HepG2 (cell line): ENCODE results near the gene OR2A5. TPM values are rescaled to one million over a fixed set of nuclear protein-coding genes. Genes with fewer than 3 reads are reported as not detected.

Experiments
- ATAC-seq: fragments of 200-7000 bp; cut with Tn5 transposase; 3 replicates; pipeline ENCODE4 v1.9.1; 2020; ENCODE audit warnings: mild to moderate bottlenecking, moderate library complexity
- BruUV-seq: library from RNA; stranded (reverse); fragments of 400-500 nt; replicated peaks from 2 replicates; lab custom pipeline; 2021; lab: Mats Ljungman, UMichigan
- CTCF ChIA-PET: fragments of 300-600 bp; formaldehyde crosslinking; extraction: SDS; loops from one replicate; lab custom pipeline; 2021; ENCODE audit warnings: low total read pairs, inconsistent platforms, low intra/inter-chr PET ratio; lab: Yijun Ruan, JAX
- POLR2A ChIA-PET: fragments of 350-600 bp; sonication (Branson Sonifier 250); formaldehyde crosslinking; loops from one replicate; lab custom pipeline; 2020; ENCODE audit warnings: antibody characterized with exemption, inconsistent platforms; lab: Yijun Ruan, JAX
- DNase-seq: peaks from one replicate; pipeline ENCODE4 v3.0.0-alpha.2; 2015; ENCODE audit warnings: low spot score
- FAIRE-seq: peaks from 3 replicates; lab custom pipeline; 2011; peaks lifted over from hg19 to GRCh38; lab: Jason Lieb, UNC
- H2AFZ ChIP-seq: one replicate; pipeline ENCODE4 v1.6.1; 2011; ENCODE audit warnings: low read length, inconsistent platforms
- H3K27ac ChIP-seq: fragments of 300-600 bp; 3 replicates; pipeline ENCODE4 v1.8.0; 2011; ENCODE audit warnings: mixed run types, mild to moderate bottlenecking, mixed read lengths, low read length, inconsistent platforms; ENCODE audit not compliant: insufficient read depth; ENCODE audit errors: extremely low read length
- H3K27me3 ChIP-seq, 2 experiments: fragments of 200-600 bp in 1 of 2; 2 replicates in 1 of 2; 3 replicates in 1 of 2; pipeline versions ENCODE4 v1.6.0 to v1.8.0; 2011; ENCODE audit warnings: low read length in 2 of 2, mild to moderate bottlenecking in 2 of 2, moderate library complexity in 2 of 2, inconsistent platforms in 1 of 2; ENCODE audit not compliant: insufficient read depth in 2 of 2, control insufficient read depth in 1 of 2
- H3K36me3 ChIP-seq, 2 experiments: fragments of 200-600 bp in 1 of 2; replicated peaks in 1 of 2; 2 replicates in 1 of 2; 3 replicates in 1 of 2; pipeline versions ENCODE4 v1.5.1 to v1.8.0; 2011; ENCODE audit warnings: low read length in 2 of 2, inconsistent platforms in 1 of 2; ENCODE audit not compliant: insufficient read depth in 2 of 2, control insufficient read depth in 1 of 2
- H3K4me1 ChIP-seq: 2 replicates; pipeline ENCODE4 v1.5.1; 2012; ENCODE audit warnings: low read length, inconsistent platforms; ENCODE audit not compliant: insufficient read depth
- H3K4me2 ChIP-seq: 2 replicates; pipeline ENCODE4 v1.6.0; 2011; ENCODE audit warnings: low read depth, low read length, inconsistent platforms
- H3K4me3 ChIP-seq, 3 experiments: fragments of 200-600 bp in 1 of 3; sonication (generic), shearing (Covaris generic) in 1 of 3; replicated peaks in 1 of 3; 2 replicates each; pipeline ENCODE4 v1.5.1; 2011 to 2016; ENCODE audit warnings: low read length in 3 of 3, inconsistent platforms in 2 of 3, low read depth in 2 of 3, mild to moderate bottlenecking in 2 of 3, control low read depth in 1 of 3, mixed read lengths in 1 of 3; ENCODE audit not compliant: insufficient read depth in 1 of 3
- H3K79me2 ChIP-seq: one replicate; pipeline ENCODE4 v1.6.1; 2011; ENCODE audit warnings: low read length, inconsistent platforms; ENCODE audit not compliant: insufficient read depth
- H3K9ac ChIP-seq: 2 replicates; pipeline ENCODE4 v1.6.0; 2011; ENCODE audit warnings: mild to moderate bottlenecking, low read depth, low read length, inconsistent platforms; ENCODE audit not compliant: insufficient read depth
- H3K9me3 ChIP-seq: 2 replicates; pipeline ENCODE4 v1.5.1; 2012; ENCODE audit warnings: mild to moderate bottlenecking, low read length
- H4K20me1 ChIP-seq: 2 replicates; pipeline ENCODE4 v1.6.0; 2011; ENCODE audit warnings: inconsistent platforms, mild to moderate bottlenecking, low read length, moderate library complexity; ENCODE audit not compliant: insufficient read depth
- CCDC6 ChIP-seq: sonication (generic); formaldehyde crosslinking; IDR thresholded peaks from 2 replicates; pipeline ENCODE4 v1.8.1; 2022; ENCODE audit warnings: mild to moderate bottlenecking, missing genetic modification reagents, moderate library complexity
- DR1 ChIP-seq: sonication (generic); formaldehyde crosslinking; IDR thresholded peaks from 2 replicates; pipeline ENCODE4 v1.8.0; 2021; ENCODE audit warnings: mild to moderate bottlenecking, missing genetic modification reagents, inconsistent platforms
- HDAC1 ChIP-seq: sonication (generic); formaldehyde crosslinking; IDR thresholded peaks from 2 replicates; pipeline ENCODE4 v1.5.1; 2020; ENCODE audit warnings: mild to moderate bottlenecking, missing genetic modification reagents
- KLF13 ChIP-seq: sonication (generic); formaldehyde crosslinking; IDR thresholded peaks from 2 replicates; pipeline ENCODE4 v1.4.0; 2020; ENCODE audit warnings: mild to moderate bottlenecking, missing genetic modification reagents
- NFE2L2 ChIP-seq: fragments of 150-350 bp; IDR thresholded peaks from 2 replicates; pipeline ENCODE4 v1.6.1; 2014; ENCODE audit warnings: low read length
- RARG ChIP-seq: sonication (generic); formaldehyde crosslinking; IDR thresholded peaks from 2 replicates; pipeline ENCODE4 v1.4.0; 2020; ENCODE audit warnings: low read depth, mild to moderate bottlenecking, missing genetic modification reagents
- SP5 ChIP-seq: IDR thresholded peaks from 2 replicates; pipeline ENCODE4 v1.6.1; 2016; ENCODE audit warnings: low read depth, borderline replicate concordance
- ZFP36 ChIP-seq: fragments of 150-350 bp; IDR thresholded peaks from 2 replicates; pipeline ENCODE4 v1.6.1; 2018; ENCODE audit warnings: borderline replicate concordance, low read length, low read depth; ENCODE audit not compliant: partially characterized antibody
- ZFP62 ChIP-seq: sonication (generic); formaldehyde crosslinking; IDR thresholded peaks from 2 replicates; pipeline ENCODE4 v1.4.0; 2020; ENCODE audit warnings: missing genetic modification reagents
- ZNF235 ChIP-seq: sonication (generic); formaldehyde crosslinking; IDR thresholded peaks from 2 replicates; pipeline ENCODE4 v1.8.1; 2023; ENCODE audit warnings: mild to moderate bottlenecking, missing genetic modification reagents, borderline replicate concordance
- ZNF263 ChIP-seq: sonication (generic); formaldehyde crosslinking; IDR thresholded peaks from 2 replicates; pipeline ENCODE4 v1.4.0; 2020; ENCODE audit warnings: missing genetic modification reagents
- ZNF556 ChIP-seq: sonication (generic); formaldehyde crosslinking; IDR thresholded peaks from 2 replicates; pipeline ENCODE4 v1.4.0; 2020; ENCODE audit warnings: mild to moderate bottlenecking, missing genetic modification reagents, borderline replicate concordance
- ZNF883 ChIP-seq: sonication (generic); formaldehyde crosslinking; IDR thresholded peaks from 2 replicates; pipeline ENCODE4 v1.5.1; 2020; ENCODE audit warnings: mild to moderate bottlenecking, missing genetic modification reagents; ENCODE audit errors: not compliant biosample characterization
- WGBS: methylation state at CpG from one replicate; pipeline ENCODE4 v1.1.6; 2017; ENCODE audit warnings: low lambda C conversion rate; 5-methylcytosine and 5-hydroxymethylcytosine counted together
- in situ Hi-C: cut with HindIII; loops from 2 replicates; pipeline ENCODE4 v1.10.0; 2017; ENCODE audit warnings: low pct_unique_long_range_greater_than_20kb; ENCODE audit not compliant: extremely low pct_ligation_motif_present
- intact Hi-C: fragments of 100-400 bp; cut with micrococcal nuclease; formaldehyde crosslinking; loops from one replicate; pipeline ENCODE4 v1.10.0; 2022; ENCODE audit not compliant: unreplicated experiment
- polyA plus RNA-seq, 8 experiments: library from polyadenylated mRNA; depleted of rRNA in 3 of 8; stranded (reverse) in 7 of 8; unstranded in 1 of 8; fragments of >200 nt; fragmentation: Illumina TruSeq in 4 of 8; extraction: Trizol in 4 of 8; gene quantifications; 2 replicates each; pipeline versions ENCODE4 v1.2.1 to v1.2.3, GENCODE V29; 2011 to 2016; ENCODE audit warnings: low read depth in 4 of 8, missing spikeins in 1 of 8, mixed read lengths in 1 of 8; ENCODE audit not compliant: insufficient read depth in 1 of 8
- total RNA-seq, 5 experiments: library from RNA; depleted of rRNA; stranded (reverse); fragments of >200 nt; fragmentation: Illumina TruSeq; extraction: Trizol; gene quantifications; 2 replicates each; pipeline ENCODE4 v1.2.3, GENCODE V29; 2016; ENCODE audit warnings: low read depth in 1 of 5
- TF ChIP-seq, protein P1 (sequence below): sonication (generic); formaldehyde crosslinking; IDR thresholded peaks from 2 replicates; pipeline ENCODE4 v1.8.0; 2022; ENCODE audit warnings: mild to moderate bottlenecking, missing genetic modification reagents, moderate library complexity
- TF ChIP-seq, protein P2 (sequence below): sonication (generic); formaldehyde crosslinking; IDR thresholded peaks from 2 replicates; pipeline ENCODE4 v1.5.0; 2020; ENCODE audit warnings: missing genetic modification reagents, mild to moderate bottlenecking, borderline replicate concordance
- TF ChIP-seq, protein P3 (sequence below): sonication (generic); formaldehyde crosslinking; IDR thresholded peaks from 2 replicates; pipeline ENCODE4 v1.8.1; 2023; ENCODE audit warnings: missing genetic modification reagents, mild to moderate bottlenecking, borderline replicate concordance
- TF ChIP-seq, protein P4 (sequence below): sonication (generic); formaldehyde crosslinking; IDR thresholded peaks from 2 replicates; pipeline ENCODE4 v1.5.1; 2020; ENCODE audit warnings: mild to moderate bottlenecking, missing genetic modification reagents, moderate library complexity
- TF ChIP-seq, protein P5 (sequence below): sonication (generic); formaldehyde crosslinking; IDR thresholded peaks from 2 replicates; pipeline ENCODE4 v1.9.0; 2021; ENCODE audit warnings: missing genetic modification reagents, mild to moderate bottlenecking, borderline replicate concordance

The OR2A5 gene
- total and polyA plus RNA-seq, 2 of the 13 experiments (the other 11 are each of a cell fraction or from before 2014, with no cell fraction given) = not detected

DNA sequence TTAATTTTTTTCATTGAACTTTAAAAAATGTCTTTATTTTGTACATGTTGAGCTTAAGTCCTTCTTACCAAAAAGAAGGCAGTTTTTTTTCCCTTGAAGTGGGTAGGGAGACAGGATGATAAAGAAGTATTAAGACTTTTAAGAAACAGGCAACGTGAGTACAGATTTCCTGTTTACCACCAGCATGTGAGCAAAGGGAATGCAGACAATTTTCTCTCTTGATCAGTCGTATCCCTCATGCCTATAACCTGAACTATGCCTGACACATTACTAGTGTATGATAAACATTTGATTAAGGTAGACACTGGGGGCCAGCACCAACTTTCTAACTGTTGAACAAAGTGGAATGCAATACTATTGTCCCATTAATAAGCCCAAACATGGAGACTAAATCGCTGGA lies 51.9 kb downstream of the OR2A5 start:
- H3K4me1 ChIP-seq = no peaks in the 10 kb centered on the region
- BruUV-seq = no TSS peak
- no peak for FAIRE-seq

More for the DNA sequence above, 51.9 kb downstream of the OR2A5 start:
- Histone ChIP-seq H3K36me3 (no peaks in the 10 kb centered on the region), H4K20me1 (no peaks in the 10 kb centered on the region), H3K4me2 (no peak overlapping the region), H3K9me3 (no peaks in the 10 kb centered on the region), H3K4me3 (no peak overlapping the region), H3K27ac (no peak overlapping the region), H2AFZ (no peak overlapping the region), H3K79me2 (no peaks in the 10 kb centered on the region), H3K27me3 (no peaks in the 10 kb centered on the region), H3K9ac (no peak overlapping the region)
- intact Hi-C loops (no loop called here), in situ Hi-C loops (no loop called here)
- WGBS = 0% methylated on average over 3 of the region's 3 CpGs
- DNase-seq = no peak
- TF ChIP-seq, protein P1, sequence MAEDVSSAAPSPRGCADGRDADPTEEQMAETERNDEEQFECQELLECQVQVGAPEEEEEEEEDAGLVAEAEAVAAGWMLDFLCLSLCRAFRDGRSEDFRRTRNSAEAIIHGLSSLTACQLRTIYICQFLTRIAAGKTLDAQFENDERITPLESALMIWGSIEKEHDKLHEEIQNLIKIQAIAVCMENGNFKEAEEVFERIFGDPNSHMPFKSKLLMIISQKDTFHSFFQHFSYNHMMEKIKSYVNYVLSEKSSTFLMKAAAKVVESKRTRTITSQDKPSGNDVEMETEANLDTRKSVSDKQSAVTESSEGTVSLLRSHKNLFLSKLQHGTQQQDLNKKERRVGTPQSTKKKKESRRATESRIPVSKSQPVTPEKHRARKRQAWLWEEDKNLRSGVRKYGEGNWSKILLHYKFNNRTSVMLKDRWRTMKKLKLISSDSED (CRISPR knock-in tag) = no peak
- TF ChIP-seq, protein P2, sequence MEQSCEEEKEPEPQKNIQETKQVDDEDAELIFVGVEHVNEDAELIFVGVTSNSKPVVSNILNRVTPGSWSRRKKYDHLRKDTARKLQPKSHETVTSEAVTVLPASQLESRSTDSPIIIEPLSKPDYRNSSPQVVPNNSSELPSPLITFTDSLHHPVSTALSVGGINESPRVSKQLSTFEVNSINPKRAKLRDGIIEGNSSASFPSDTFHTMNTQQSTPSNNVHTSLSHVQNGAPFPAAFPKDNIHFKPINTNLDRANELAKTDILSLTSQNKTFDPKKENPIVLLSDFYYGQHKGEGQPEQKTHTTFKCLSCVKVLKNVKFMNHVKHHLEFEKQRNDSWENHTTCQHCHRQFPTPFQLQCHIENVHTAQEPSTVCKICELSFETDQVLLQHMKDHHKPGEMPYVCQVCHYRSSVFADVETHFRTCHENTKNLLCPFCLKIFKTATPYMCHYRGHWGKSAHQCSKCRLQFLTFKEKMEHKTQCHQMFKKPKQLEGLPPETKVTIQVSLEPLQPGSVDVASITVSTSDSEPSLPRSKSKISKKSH (CRISPR knock-in tag) = no peak
- TF ChIP-seq, protein P3, sequence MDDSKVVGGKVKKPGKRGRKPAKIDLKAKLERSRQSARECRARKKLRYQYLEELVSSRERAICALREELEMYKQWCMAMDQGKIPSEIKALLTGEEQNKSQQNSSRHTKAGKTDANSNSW (CRISPR knock-in tag) = no peak
- no peak for TF ChIP-seq HDAC1 (CRISPR knock-in tag)
- no peak for TF ChIP-seq ZNF556
- no peak for TF ChIP-seq NFE2L2
- TF ChIP-seq, protein P4, sequence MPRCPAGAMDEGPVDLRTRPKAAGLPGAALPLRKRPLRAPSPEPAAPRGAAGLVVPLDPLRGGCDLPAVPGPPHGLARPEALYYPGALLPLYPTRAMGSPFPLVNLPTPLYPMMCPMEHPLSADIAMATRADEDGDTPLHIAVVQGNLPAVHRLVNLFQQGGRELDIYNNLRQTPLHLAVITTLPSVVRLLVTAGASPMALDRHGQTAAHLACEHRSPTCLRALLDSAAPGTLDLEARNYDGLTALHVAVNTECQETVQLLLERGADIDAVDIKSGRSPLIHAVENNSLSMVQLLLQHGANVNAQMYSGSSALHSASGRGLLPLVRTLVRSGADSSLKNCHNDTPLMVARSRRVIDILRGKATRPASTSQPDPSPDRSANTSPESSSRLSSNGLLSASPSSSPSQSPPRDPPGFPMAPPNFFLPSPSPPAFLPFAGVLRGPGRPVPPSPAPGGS = no peak
- TF ChIP-seq ZNF263 (CRISPR knock-in tag) = no peak
- TF ChIP-seq RARG (CRISPR knock-in tag) = no peak
- TF ChIP-seq SP5 (CRISPR knock-in tag) = no peak
- TF ChIP-seq KLF13 (CRISPR knock-in tag) = no peak
- TF ChIP-seq DR1 = no peak
- TF ChIP-seq, protein P5, sequence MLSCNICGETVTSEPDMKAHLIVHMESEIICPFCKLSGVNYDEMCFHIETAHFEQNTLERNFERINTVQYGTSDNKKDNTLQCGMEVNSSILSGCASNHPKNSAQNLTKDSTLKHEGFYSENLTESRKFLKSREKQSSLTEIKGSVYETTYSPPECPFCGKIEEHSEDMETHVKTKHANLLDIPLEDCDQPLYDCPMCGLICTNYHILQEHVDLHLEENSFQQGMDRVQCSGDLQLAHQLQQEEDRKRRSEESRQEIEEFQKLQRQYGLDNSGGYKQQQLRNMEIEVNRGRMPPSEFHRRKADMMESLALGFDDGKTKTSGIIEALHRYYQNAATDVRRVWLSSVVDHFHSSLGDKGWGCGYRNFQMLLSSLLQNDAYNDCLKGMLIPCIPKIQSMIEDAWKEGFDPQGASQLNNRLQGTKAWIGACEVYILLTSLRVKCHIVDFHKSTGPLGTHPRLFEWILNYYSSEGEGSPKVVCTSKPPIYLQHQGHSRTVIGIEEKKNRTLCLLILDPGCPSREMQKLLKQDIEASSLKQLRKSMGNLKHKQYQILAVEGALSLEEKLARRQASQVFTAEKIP (CRISPR knock-in tag) = no peak
- no peak for TF ChIP-seq ZNF235 (CRISPR knock-in tag)
- no peak for TF ChIP-seq ZFP36
- no peak for TF ChIP-seq ZNF883 (CRISPR knock-in tag)
- TF ChIP-seq ZFP62 (CRISPR knock-in tag) = no peak
- no peak for TF ChIP-seq CCDC6 (CRISPR knock-in tag)
- ATAC-seq = no peak
- ChIA-PET POLR2A (no interaction called here), CTCF (no interaction called here)
